Measurements from ENCODE around the gene ARHGAP42. TPM values are rescaled to one million over a fixed set of nuclear protein-coding genes. Genes with fewer than 3 reads are reported as not detected.
A peak's percentile ranks its signal among the peaks of the same experiment; 100 is the strongest.

ARHGAP42 gene
- total and polyA plus RNA-seq, 2 of the 13 experiments (the other 11 are each of a cell fraction or from before 2014, with no cell fraction given) = 2.5 to 4.3 TPM

GRCh38 chr11:100682247-100682969, 4.7 kb upstream of the ARHGAP42 start (continued):
- TF ChIP-seq TBX2 (CRISPR knock-in tag; IDR thresholded peaks at IDR 0.05; ENCODE audit: borderline replicate concordance) = no peak
- TF ChIP-seq ZHX1 (CRISPR knock-in tag; IDR thresholded peaks at IDR 0.05; ENCODE audit: low read depth) = no peak
- TF ChIP-seq GFI1 (CRISPR knock-in tag; IDR thresholded peaks at IDR 0.05; ENCODE audit: borderline replicate concordance) = no peak
- no peak for TF ChIP-seq TCF7 (IDR thresholded peaks at IDR 0.05; ENCODE audit: low read depth)
- no peak for TF ChIP-seq ADNP (CRISPR knock-in tag; IDR thresholded peaks at IDR 0.05)
- no peak for TF ChIP-seq ZUFSP (CRISPR knock-in tag; IDR thresholded peaks at IDR 0.05; ENCODE audit: borderline replicate concordance)
- TF ChIP-seq SOX6 (IDR thresholded peaks at IDR 0.05) = no peak
- TF ChIP-seq SOX6 (CRISPR knock-in tag; IDR thresholded peaks at IDR 0.05) = peak; percentile 46; the same call in 1 of the 2 replicates
- no peak for TF ChIP-seq MAX (IDR thresholded peaks at IDR 0.05)
- TF ChIP-seq ZNF580 (CRISPR knock-in tag; IDR thresholded peaks at IDR 0.05; ENCODE audit: borderline replicate concordance, low read depth) = no peak
- TF ChIP-seq REPIN1 (CRISPR knock-in tag; IDR thresholded peaks at IDR 0.05; ENCODE audit: borderline replicate concordance, low read depth) = no peak
- TF ChIP-seq BCL3 (CRISPR knock-in tag; IDR thresholded peaks at IDR 0.05) = no peak
- TF ChIP-seq ZFP91 (CRISPR knock-in tag; IDR thresholded peaks at IDR 0.05; ENCODE audit: borderline replicate concordance) = no peak
- no peak for TF ChIP-seq ZNF740 (CRISPR knock-in tag; IDR thresholded peaks at IDR 0.05)
- no peak for TF ChIP-seq RCOR2 (CRISPR knock-in tag; IDR thresholded peaks at IDR 0.05)
- TF ChIP-seq CTCF (CRISPR knock-in tag; IDR thresholded peaks at IDR 0.05) = peak; percentile 33
- no peak for TF ChIP-seq ZNF83 (CRISPR knock-in tag; IDR thresholded peaks at IDR 0.05; ENCODE audit: borderline replicate concordance)

Measured in HepG2 (cell line).